ENCODE data around the gene FTSJ1. TPM values are rescaled to one million over a fixed set of nuclear protein-coding genes. Genes with fewer than 3 reads are reported as not detected.

Gene FTSJ1
- total RNA-seq, 1 experiment from 2014 or later, result 85.5 TPM

- peaks cover 8% of the 10 kb centered on the region for H3K36me3 ChIP-seq (replicated peaks; ENCODE audit: control insufficient read depth, insufficient read depth, low read length)
- no peak for DNase-seq
- H3K4me3 ChIP-seq (ENCODE audit: insufficient read depth, low read depth, low read length), result peak overlapping the region; percentile 72
- no peaks in the 10 kb centered on the region for H3K27me3 ChIP-seq (ENCODE audit: control insufficient read depth, insufficient read depth, low read length)
Observed at GRCh38 chrX:48476919-48477318, 920 bp downstream of the FTSJ1 start.

- no peak for DNase-seq
- Histone ChIP-seq H3K4me3 (ENCODE audit: insufficient read depth, low read depth, low read length) (no peak overlapping the region), H3K36me3 (replicated peaks; ENCODE audit: control insufficient read depth, insufficient read depth, low read length) (peaks cover 9% of the 10 kb centered on the region), H3K27me3 (ENCODE audit: control insufficient read depth, insufficient read depth, low read length) (no peaks in the 10 kb centered on the region)
Observed at GRCh38 chrX:48477960-48478755, 2.2 kb downstream of the FTSJ1 start.

GRCh38 chrX:48478806-48479205, 2.8 kb downstream of the FTSJ1 start:
- no peak overlapping the region for H3K4me3 ChIP-seq (ENCODE audit: insufficient read depth, low read depth, low read length)
- DNase-seq, result no peak
- H3K36me3 ChIP-seq (replicated peaks; ENCODE audit: control insufficient read depth, insufficient read depth, low read length), result peaks cover 9% of the 10 kb centered on the region
- H3K27me3 ChIP-seq (ENCODE audit: control insufficient read depth, insufficient read depth, low read length), result no peaks in the 10 kb centered on the region

GRCh38 chrX:48480142-48480541, 4.1 kb downstream of the FTSJ1 start:
- DNase-seq, result no peak
- H3K36me3 ChIP-seq (replicated peaks; ENCODE audit: control insufficient read depth, insufficient read depth, low read length), result peaks cover 9% of the 10 kb centered on the region
- no peak overlapping the region for H3K4me3 ChIP-seq (ENCODE audit: insufficient read depth, low read depth, low read length)
- H3K27me3 ChIP-seq (ENCODE audit: control insufficient read depth, insufficient read depth, low read length), result no peaks in the 10 kb centered on the region

GRCh38 chrX:48480583-48480982, 4.6 kb downstream of the FTSJ1 start:
- H3K36me3 ChIP-seq (replicated peaks; ENCODE audit: control insufficient read depth, insufficient read depth, low read length), result peaks cover 9% of the 10 kb centered on the region
- no peaks in the 10 kb centered on the region for H3K27me3 ChIP-seq (ENCODE audit: control insufficient read depth, insufficient read depth, low read length)
- DNase-seq, result no peak
- H3K4me3 ChIP-seq (ENCODE audit: insufficient read depth, low read depth, low read length), result no peak overlapping the region

GRCh38 chrX:48482526-48482925, 6.5 kb downstream of the FTSJ1 start:
- no peak for DNase-seq
- no peak overlapping the region for H3K4me3 ChIP-seq (ENCODE audit: insufficient read depth, low read depth, low read length)
- H3K36me3 ChIP-seq (replicated peaks; ENCODE audit: control insufficient read depth, insufficient read depth, low read length), result peaks cover 9% of the 10 kb centered on the region
- H3K27me3 ChIP-seq (ENCODE audit: control insufficient read depth, insufficient read depth, low read length), result no peaks in the 10 kb centered on the region

- Histone ChIP-seq H3K4me3 (ENCODE audit: insufficient read depth, low read depth, low read length) (no peak overlapping the region), H3K27me3 (ENCODE audit: control insufficient read depth, insufficient read depth, low read length) (no peaks in the 10 kb centered on the region), H3K36me3 (replicated peaks; ENCODE audit: control insufficient read depth, insufficient read depth, low read length) (peaks cover under 1% of the 10 kb centered on the region)
- DNase-seq, result no peak
Observed at GRCh38 chrX:48487362-48487798, 11.4 kb downstream of the FTSJ1 start.

GRCh38 chrX:48488034-48488433, 12.0 kb downstream of the FTSJ1 start:
- H3K27me3 ChIP-seq (ENCODE audit: control insufficient read depth, insufficient read depth, low read length), result no peaks in the 10 kb centered on the region
- no peaks in the 10 kb centered on the region; the same call in none of the 2 replicates for H3K36me3 ChIP-seq (replicated peaks; ENCODE audit: control insufficient read depth, insufficient read depth, low read length)
- no peak overlapping the region for H3K4me3 ChIP-seq (ENCODE audit: insufficient read depth, low read depth, low read length)
- no peak for DNase-seq

GRCh38 chrX:48489296-48489695, 13.3 kb downstream of the FTSJ1 start:
- no peaks in the 10 kb centered on the region for H3K36me3 ChIP-seq (replicated peaks; ENCODE audit: control insufficient read depth, insufficient read depth, low read length)
- H3K27me3 ChIP-seq (ENCODE audit: control insufficient read depth, insufficient read depth, low read length), result no peaks in the 10 kb centered on the region
- H3K4me3 ChIP-seq (ENCODE audit: insufficient read depth, low read depth, low read length), result no peak overlapping the region
- no peak for DNase-seq

GRCh38 chrX:48489892-48490291, 13.9 kb downstream of the FTSJ1 start:
- H3K27me3 ChIP-seq (ENCODE audit: control insufficient read depth, insufficient read depth, low read length), result no peaks in the 10 kb centered on the region
- no peaks in the 10 kb centered on the region for H3K36me3 ChIP-seq (replicated peaks; ENCODE audit: control insufficient read depth, insufficient read depth, low read length)
- no peak for DNase-seq
- no peak overlapping the region for H3K4me3 ChIP-seq (ENCODE audit: insufficient read depth, low read depth, low read length)

GRCh38 chrX:48490661-48491060, 14.7 kb downstream of the FTSJ1 start:
- no peak overlapping the region for H3K4me3 ChIP-seq (ENCODE audit: insufficient read depth, low read depth, low read length)

GRCh38 chrX:48491809-48492208, 15.8 kb downstream of the FTSJ1 start:
- no peak for DNase-seq
- H3K36me3 ChIP-seq (replicated peaks; ENCODE audit: control insufficient read depth, insufficient read depth, low read length), result no peaks in the 10 kb centered on the region
- H3K27me3 ChIP-seq (ENCODE audit: control insufficient read depth, insufficient read depth, low read length), result no peaks in the 10 kb centered on the region
- H3K4me3 ChIP-seq (ENCODE audit: insufficient read depth, low read depth, low read length), result no peak overlapping the region

More at GRCh38 chrX:48490661-48491060, 14.7 kb downstream of the FTSJ1 start:
- DNase-seq, result no peak
- H3K36me3 ChIP-seq (replicated peaks; ENCODE audit: control insufficient read depth, insufficient read depth, low read length), result no peaks in the 10 kb centered on the region
- no peaks in the 10 kb centered on the region for H3K27me3 ChIP-seq (ENCODE audit: control insufficient read depth, insufficient read depth, low read length)

- no peaks in the 10 kb centered on the region for H3K27me3 ChIP-seq (ENCODE audit: control insufficient read depth, insufficient read depth, low read length)
- no peaks in the 10 kb centered on the region for H3K36me3 ChIP-seq (replicated peaks; ENCODE audit: control insufficient read depth, insufficient read depth, low read length)
- no peak for DNase-seq
- no peak overlapping the region for H3K4me3 ChIP-seq (ENCODE audit: insufficient read depth, low read depth, low read length)
Observed at GRCh38 chrX:48492293-48492910, 16.4 kb downstream of the FTSJ1 start.

- Histone ChIP-seq H3K36me3 (replicated peaks; ENCODE audit: control insufficient read depth, insufficient read depth, low read length) (no peaks in the 10 kb centered on the region), H3K27me3 (ENCODE audit: control insufficient read depth, insufficient read depth, low read length) (no peaks in the 10 kb centered on the region), H3K4me3 (ENCODE audit: insufficient read depth, low read depth, low read length) (no peak overlapping the region)
- DNase-seq, result peak; percentile 77
Observed at GRCh38 chrX:48493890-48494364, 17.9 kb downstream of the FTSJ1 start.

GRCh38 chrX:48496660-48497059, 20.7 kb downstream of the FTSJ1 start:
- H3K4me3 ChIP-seq (ENCODE audit: insufficient read depth, low read depth, low read length), result no peak overlapping the region
- no peaks in the 10 kb centered on the region for H3K27me3 ChIP-seq (ENCODE audit: control insufficient read depth, insufficient read depth, low read length)
- H3K36me3 ChIP-seq (replicated peaks; ENCODE audit: control insufficient read depth, insufficient read depth, low read length), result no peaks in the 10 kb centered on the region
- no peak for DNase-seq
